Panc1 (cell line): ENCODE measurements around the gene LRRC39.
"Not testable (repeated sequence)": the region's sequence is repeated elsewhere in the genome, so short reads cannot be mapped to it uniquely, and the experiment has no call there.

Experiments
- CTCF ChIP-seq: fragments of 450-650 bp; IDR thresholded peaks from 2 replicates; pipeline ENCODE4 v1.5.1; 2017; ENCODE audit warnings: mild to moderate bottlenecking
- POLR2AphosphoS5 ChIP-seq: IDR thresholded peaks from 2 replicates; pipeline ENCODE4 v1.6.1; 2012; ENCODE audit warnings: mild to moderate bottlenecking, low read depth, low read length, moderate library complexity
- REST ChIP-seq, 2 experiments: IDR thresholded peaks; 2 replicates each; pipeline ENCODE4 v1.6.1; 2011 to 2012; ENCODE audit warnings: low read depth in 2 of 2, control low read depth in 1 of 2, low read length in 1 of 2, mild to moderate bottlenecking in 1 of 2, moderate library complexity in 1 of 2; ENCODE audit not compliant: insufficient read depth in 1 of 2

- TF ChIP-seq CTCF; POLR2AphosphoS5; REST (IDR thresholded peaks at IDR 0.05; ENCODE audit: insufficient read depth in 1 of 2, low read depth in 2 of 2, low read length in 1 of 2): not testable (repeated sequence)
Observed at GRCh38 chr1:100205593-100205992, 27.5 kb upstream of the LRRC39 start.
